GM08714 (cell line): ENCODE data around the gene BDH1.

ENCODE experiments used
- H3K4me3 ChIP-seq: fragments of 200-500 bp; sonication (Bioruptor generic); 2 replicates; pipeline ENCODE4 v1.5.1; 2014; ENCODE audit warnings: mild to moderate bottlenecking, low read length, inconsistent platforms
- ZNF274 ChIP-seq: IDR thresholded peaks from 2 replicates; pipeline ENCODE4 v1.6.1; 2012; ENCODE audit warnings: mild to moderate bottlenecking, low read depth, low read length

Gene BDH1

DNA sequence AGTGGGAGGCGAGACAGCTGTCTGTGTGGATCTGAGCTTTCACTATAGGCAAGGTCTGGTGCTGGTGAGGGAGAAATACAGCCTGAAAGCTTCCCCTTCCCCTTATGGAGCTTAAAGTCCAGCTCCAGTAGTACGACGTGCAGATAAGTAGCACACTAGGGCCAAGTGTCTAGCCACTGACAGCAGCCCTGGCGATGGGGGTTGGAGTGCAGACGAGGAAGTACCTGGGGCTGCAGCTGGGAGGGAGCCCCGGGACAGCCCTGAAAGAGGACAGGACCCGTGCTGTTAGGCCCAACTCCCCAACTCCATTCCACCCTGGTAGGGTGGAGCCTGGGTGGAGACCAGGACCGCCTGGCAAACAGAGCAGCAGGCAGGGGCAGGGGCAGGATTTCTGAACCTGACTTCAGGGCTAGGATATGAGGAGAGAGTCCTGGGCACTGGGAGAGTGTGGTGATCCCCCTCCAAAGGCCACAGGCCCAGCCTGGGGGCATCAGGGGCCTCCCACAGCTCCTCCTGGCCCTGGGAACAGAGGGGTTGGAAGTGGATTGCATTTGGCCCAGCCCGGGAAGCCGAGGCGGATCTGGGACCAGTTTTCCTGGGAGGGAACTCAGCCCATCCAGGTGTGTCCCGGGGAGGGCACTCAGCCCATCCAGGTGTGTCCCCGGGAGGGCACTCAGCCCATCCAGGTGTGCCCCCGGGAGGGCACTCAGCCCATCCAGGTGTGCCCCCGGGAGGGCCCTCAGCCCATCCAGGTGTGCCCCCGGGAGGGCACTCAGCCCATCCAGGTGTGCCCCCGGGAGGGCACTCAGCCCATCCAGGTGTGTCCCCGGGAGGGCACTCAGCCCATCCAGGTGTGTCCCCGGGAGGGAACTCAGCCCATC is 42.8 kb downstream of the BDH1 start:
- no peak for TF ChIP-seq ZNF274
- H3K4me3 ChIP-seq: no peak overlapping the region

DNA sequence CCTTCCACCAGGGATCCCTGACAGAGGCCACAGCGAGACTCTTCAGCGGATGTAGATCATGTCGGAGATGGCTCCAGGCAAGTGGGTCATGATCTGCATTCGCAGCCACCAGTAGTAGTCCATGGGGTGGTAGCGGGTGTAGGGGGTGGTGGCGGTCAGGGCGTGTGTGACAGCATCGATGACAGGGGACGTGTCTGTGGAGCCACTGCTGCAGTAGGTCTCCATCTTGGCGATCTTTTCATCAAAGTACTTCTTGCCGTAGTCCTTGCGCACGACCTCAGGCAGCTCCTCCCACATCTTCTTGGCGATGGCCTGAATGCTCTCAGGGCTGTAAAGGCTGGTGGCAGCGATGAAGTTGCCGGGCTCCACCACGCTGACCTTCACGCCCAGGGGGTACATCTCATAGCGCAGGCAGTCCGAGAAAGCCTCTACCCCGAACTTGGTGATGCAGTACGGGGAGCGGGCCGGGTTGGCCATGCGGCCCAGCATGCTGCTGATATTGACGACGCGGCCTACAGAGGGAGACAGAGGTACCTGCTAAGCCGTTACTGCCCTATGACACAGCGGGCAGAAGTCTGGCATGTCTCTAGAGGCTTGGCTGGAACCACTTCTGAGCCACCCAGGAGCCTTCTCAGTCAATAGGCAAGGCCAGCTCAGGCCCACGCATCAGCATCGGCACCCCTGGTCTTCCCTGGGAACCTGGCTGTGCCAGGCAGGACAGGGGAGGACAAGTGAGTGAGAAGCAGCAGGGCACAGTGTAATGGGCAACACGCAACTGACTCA is 43.7 kb downstream of the BDH1 start:
- no peak overlapping the region for H3K4me3 ChIP-seq
- no peak for TF ChIP-seq ZNF274

DNA sequence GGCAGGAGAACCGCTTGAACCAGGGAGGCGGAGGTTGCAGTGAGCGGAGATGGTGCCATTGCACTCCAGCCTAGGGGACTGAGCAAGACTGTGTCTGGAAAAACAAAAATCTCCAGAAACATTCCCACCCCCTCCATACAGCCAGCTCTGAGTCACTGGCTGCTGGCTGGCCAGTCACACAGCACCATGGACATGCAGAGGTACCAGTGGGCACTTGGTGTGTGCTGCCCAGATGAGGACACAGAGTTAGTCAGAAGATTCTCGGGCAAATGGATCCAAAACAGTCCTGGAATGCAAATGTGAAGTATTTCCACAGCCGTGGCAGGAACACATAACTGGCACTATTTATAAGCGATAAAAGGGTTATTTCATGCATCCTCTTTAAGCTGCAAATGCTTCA is 44.6 kb downstream of the BDH1 start:
- no peak overlapping the region for H3K4me3 ChIP-seq
- no peak for TF ChIP-seq ZNF274

DNA sequence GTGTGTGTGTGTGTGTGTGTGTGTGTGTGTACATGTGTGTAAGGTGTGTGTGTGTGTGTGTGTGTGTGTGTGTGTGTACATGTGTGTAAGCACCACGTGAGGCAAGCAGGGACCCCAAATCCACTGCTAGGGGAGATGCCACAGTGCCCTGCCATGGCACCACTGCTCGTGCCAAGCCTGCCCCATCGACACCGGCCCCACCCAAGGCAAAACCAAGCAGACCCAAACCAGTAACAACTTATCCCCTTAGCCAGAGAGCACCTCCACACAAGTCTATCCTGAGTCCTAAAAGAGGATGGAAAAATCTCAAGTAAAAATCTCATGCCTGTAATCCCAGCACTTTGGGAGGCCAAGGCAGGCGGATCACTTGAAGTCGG is 45.1 kb downstream of the BDH1 start:
- TF ChIP-seq ZNF274: no peak

DNA sequence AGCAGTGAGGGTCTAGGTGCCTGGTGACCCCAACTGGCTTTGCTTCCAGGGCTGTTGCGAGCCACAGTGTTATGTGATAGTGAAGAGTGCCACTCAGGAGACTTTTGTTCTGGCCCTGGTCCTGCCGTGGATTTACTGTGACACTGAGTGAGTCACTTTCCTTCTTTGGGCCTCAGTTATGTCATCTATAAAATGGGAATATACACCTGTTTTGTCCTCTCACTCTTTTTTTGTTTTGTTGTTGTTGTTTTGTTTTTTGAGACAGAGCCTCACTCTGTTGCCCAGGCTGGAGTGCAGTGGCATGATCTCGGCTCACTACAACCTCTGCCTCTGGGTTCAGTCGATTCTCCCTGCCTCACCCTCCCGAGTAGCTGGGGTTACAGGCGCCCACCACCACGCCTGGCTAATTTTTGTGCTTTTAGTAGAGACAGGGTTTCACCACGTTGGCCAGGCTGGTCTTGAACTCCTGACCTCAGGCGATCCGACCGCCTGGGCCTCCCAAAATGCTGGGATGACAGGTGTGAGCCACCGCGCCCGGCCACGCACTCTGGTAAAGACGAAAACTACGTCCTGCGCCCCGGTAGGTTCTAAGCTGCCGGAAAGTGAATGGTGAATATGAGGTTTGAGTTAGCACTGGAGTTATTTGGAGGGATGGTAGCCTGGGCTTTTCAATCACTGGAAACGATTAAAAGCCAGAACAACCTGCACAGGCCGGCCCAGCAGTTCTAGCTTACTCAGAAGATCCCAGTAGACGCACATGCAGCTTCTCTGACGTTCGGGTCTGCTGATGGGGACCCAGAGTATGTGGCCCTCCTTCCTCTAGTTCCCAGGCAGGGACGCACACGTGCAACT is 46.6 kb downstream of the BDH1 start:
- H3K4me3 ChIP-seq: no peak overlapping the region
- no peak for TF ChIP-seq ZNF274

More for the DNA sequence above, 45.1 kb downstream of the BDH1 start:
- no peak overlapping the region for H3K4me3 ChIP-seq

DNA sequence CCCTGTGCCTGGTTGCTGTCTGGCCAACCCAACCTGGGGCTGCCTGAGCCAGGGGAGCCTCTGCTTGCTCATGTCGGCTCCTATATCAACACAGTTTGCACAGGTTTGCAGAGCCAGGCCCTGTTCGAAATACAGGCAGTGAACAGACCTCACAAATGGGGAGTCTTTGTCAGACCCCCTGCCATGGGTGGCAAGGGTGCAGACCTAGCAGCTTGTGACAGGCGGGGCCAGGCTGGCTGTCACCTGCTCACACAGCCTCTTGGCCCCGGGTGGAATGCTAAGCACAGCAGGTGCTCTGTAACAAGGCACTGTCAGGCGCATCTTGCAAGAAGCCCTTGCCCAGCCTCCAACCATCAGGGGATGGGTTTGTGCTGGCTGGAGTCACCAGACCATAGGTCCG is 47.3 kb downstream of the BDH1 start:
- H3K4me3 ChIP-seq: no peak overlapping the region
- TF ChIP-seq ZNF274: no peak

DNA sequence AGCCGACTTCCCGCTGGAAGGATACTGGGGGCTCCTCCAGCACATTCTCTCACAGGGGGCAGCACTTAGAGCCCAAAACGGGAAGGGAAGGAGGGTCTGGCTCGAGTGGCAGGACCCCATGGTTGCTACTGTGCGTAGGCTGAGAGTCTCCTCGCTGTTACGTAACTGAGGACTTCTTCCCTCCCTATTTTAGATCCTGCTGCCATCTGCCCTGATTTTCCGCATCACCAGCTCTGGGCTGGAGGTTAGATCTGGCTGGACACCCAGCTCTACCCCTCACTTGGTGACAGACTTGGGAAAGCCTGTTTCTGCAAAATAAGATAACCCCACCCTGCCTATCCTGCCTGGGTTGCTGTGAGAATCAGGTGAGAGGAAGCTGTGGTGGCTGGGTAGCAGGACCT is 47.7 kb downstream of the BDH1 start:
- TF ChIP-seq ZNF274: no peak
- no peak overlapping the region for H3K4me3 ChIP-seq

DNA sequence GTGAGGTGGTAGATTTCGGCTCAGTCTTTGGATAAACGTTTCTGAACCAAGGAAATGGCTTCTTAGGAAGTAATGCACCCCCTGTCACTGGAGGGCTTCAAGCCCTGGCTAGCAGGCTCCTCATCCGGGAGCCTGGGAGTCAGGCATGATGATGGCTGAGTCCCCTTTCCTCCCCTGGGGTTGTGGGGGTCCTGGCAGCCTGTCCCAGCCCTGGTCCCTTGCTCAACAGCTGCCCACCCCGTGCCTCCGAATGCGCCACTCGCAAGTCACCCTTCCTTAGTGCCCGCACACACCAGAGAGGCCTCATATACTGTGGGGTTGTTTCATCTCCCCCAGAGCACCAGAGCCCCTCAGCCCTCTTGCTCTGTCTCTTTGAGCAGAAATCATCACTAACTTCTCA is 48.2 kb downstream of the BDH1 start:
- TF ChIP-seq ZNF274: no peak

DNA sequence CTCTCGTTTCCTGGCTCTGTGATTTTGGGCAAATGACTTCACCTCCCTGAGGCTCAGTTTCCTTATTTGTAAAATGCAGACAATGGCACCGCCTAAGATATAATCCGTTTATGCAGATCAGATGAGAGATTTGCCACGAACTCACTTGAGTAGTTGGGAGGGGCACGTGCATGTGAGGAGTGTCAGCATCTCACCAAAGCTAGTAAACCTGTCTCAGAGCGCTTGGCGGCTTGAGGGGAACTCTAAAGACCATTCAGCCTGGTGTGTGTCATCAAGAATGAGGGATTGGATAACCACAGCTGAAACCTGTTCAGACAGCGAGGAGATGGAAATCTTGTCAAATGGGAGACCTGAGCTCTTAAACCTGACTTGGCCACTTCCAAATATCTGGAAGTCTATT is 48.7 kb downstream of the BDH1 start:
- no peak for TF ChIP-seq ZNF274
- H3K4me3 ChIP-seq: no peak overlapping the region

More for the DNA sequence above, 48.2 kb downstream of the BDH1 start:
- no peak overlapping the region for H3K4me3 ChIP-seq

DNA sequence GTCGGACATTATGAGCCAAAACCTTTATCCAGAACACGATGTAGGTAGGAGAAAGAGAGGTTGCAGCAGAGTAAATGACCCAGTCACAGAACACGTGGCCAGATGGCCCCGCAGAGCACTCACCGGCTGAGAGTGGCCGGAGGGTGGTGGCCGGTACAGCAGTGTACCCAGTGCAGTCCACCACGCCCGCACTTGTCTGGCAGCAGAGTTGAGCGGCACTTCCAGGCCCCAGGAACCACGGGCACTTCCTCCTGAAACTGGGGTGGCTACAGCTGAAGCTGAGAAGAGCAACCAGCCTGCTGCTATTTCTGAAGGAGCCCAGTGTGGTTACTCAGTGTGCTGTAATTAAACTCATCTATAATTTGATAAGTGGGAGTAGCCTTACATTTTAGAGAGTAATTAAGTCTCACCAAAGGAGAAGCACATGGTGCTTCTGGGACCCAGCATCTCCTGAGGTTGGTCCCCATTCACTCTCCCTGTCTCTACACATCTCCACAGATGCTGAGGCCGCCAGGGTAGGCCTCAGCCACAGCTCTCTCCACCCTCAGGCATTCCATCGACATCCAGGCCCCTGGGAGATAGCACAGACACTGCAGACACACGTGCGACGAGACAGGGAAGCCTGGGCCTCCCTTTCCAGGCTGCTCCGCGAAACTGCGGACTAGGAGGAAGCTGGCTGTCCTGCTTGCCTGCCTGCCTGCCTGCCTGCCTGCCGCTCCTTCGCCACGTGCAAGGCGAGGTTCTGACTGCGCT is 49.8 kb downstream of the BDH1 start:
- H3K4me3 ChIP-seq: no peak overlapping the region
- TF ChIP-seq ZNF274: no peak

DNA sequence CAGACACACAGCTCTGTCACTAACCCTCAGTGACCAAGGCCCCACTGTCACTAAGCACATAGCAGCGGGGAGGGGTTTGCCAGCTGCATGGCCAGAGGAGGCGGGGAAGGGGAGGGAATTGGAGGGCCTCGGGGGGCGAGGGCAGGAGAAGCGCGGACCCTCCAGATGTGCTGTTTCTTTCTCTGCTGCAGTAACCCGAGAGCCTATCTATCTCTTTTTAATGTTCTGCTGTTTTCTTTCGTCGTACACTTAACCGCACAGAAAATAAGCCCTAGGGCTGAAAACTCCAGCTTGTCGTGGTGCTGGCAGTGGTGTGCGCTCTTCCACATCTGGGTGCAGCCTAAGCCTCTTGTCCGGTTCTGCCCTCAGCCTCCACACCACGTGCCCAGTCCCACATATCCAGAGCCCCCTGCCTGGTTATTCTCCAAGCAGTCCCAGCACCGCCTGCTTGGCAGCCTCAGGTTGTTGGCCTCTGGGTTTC is 51.1 kb downstream of the BDH1 start:
- TF ChIP-seq ZNF274: no peak
- H3K4me3 ChIP-seq: no peak overlapping the region

DNA sequence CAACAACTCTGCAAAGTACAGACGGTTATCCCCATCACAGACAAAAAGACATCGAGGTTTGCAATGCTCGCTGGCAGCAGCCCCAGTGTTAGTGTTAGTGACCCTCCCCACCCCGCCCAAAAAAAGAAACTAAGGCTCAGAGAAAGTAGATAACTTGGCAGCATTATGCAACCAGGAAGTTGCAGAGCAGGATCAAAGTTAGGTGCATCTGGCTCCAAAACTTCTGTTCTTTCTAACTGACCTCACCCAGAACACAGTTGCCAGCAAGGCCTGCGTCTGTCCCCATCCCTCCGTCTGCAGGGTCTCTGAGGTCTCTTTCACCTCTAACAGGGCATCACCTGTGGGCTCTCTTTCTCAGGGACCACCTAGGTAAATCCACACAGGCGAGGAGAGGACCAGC is 51.5 kb downstream of the BDH1 start:
- no peak for TF ChIP-seq ZNF274
- no peak overlapping the region for H3K4me3 ChIP-seq

DNA sequence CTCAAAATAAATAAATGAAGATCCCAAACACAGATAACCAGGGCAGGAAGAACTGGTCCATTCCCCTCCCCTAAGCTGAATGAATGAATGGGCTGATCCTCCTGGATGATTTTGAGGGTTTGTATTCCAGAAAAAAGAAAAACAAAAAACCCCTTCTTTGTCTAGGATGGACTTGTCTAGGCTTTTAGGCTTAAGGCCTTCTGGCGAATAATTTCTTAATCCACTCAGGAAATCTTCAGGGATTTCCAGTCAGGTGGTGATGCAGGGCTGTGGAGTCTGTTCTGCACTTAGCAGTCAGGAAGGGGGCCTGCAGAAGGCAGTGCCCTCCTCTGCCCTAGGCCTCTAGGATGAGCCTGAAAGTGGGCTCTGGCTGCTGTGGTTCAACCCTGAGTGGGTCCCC is 52.1 kb downstream of the BDH1 start:
- H3K4me3 ChIP-seq: no peak overlapping the region
- TF ChIP-seq ZNF274: no peak
